AG09319 (cell line): Measurements from ENCODE around the gene PSMD6.

Source experiments
- DNase-seq: peaks from one replicate; pipeline ENCODE4 v3.0.0-alpha.2; 2010; ENCODE audit warnings: low read depth; ENCODE audit errors: extremely low read depth
- TF ChIP-seq, protein P1 (sequence below): IDR thresholded peaks from 2 replicates; pipeline ENCODE4 v1.5.1; 2011; ENCODE audit warnings: low read depth, mild to moderate bottlenecking, inconsistent platforms, low read length, moderate library complexity

Gene PSMD6

GRCh38 chr3:63972196-63972595 lies 51.1 kb downstream of the PSMD6 start:
- DNase-seq, result no peak
- TF ChIP-seq, protein P1, sequence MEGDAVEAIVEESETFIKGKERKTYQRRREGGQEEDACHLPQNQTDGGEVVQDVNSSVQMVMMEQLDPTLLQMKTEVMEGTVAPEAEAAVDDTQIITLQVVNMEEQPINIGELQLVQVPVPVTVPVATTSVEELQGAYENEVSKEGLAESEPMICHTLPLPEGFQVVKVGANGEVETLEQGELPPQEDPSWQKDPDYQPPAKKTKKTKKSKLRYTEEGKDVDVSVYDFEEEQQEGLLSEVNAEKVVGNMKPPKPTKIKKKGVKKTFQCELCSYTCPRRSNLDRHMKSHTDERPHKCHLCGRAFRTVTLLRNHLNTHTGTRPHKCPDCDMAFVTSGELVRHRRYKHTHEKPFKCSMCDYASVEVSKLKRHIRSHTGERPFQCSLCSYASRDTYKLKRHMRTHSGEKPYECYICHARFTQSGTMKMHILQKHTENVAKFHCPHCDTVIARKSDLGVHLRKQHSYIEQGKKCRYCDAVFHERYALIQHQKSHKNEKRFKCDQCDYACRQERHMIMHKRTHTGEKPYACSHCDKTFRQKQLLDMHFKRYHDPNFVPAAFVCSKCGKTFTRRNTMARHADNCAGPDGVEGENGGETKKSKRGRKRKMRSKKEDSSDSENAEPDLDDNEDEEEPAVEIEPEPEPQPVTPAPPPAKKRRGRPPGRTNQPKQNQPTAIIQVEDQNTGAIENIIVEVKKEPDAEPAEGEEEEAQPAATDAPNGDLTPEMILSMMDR, result no peak

- TF ChIP-seq, protein P1, result no peak
- DNase-seq, result no peak
Measured at GRCh38 chr3:63970631-63971475, 52.4 kb downstream of the PSMD6 start.

DNA sequence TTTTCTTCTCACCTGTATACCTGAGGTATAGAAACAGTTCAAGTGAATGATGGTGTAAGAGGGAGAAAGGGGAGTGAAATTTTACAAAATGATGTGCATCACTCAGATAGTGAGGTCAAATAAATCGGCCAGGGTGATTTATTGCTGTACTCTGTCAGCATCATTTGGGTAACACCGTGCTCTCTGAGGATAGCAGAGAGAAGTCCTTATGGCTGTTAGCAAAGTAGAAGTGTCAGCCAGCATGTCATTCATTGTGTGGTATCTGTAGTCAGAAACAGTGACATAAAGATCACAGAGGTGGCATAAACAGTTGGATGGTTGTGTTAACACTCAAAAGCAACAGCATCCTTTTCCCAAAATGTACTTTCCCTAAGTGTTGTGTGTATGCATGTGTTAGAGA lies 53.4 kb downstream of the PSMD6 start:
- TF ChIP-seq, protein P1, result no peak
- DNase-seq, result no peak

DNA sequence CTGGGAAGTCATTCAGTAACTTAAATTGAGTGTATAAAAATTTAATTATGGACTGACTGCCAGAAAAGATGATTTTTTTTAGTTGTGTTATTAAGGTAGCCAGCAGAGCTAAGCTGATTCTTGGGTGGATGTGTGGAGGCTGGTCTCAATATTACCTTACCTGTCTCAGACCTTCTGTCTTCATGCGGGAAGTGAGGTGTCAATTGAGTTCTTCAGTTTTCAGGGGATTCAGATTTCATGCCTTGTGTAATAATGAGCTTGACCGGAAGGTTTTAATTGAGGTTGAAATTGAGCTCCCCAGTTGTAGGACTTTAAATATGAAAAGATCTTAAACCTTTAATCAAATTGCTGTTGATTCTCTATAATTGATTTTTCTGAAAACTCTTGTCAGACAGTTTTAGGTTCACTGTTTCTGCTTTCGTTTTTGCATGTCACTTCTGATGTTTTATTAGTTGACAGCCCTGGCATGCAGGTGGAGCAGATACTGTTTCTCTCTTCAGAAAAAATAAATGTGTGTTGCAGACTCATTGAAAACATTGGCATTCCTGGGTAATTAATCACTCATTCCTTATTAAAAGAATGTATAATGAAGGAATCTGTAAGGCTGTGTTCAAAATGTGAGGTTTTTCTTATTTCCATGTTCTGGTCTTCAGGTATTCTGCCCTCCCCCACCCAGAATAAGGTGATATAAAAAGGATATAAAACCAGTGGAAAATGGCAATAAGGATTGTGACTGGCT lies 54.5 kb downstream of the PSMD6 start:
- TF ChIP-seq, protein P1, result no peak
- no peak for DNase-seq

GRCh38 chr3:63967675-63968611 lies 55.4 kb downstream of the PSMD6 start:
- TF ChIP-seq, protein P1, result no peak
- DNase-seq, result no peak

DNA sequence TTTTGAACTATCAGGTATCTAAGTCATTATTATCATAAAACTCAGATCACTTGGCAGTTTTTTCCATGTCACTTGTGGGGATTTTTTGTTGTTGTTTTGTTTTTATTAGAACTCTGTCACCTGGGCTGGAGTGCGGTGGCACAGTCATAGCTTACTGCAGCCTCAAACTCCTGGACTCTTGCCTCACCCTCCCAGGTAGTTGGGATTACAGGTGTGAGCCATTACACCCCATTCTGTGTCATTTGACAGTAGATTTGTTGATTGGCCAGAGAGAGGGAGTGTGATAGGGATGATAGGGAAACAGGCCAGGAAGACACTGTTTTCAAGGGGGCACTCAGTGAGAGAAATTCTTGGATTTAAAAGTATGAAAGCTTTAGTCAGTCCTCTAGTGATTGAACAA lies 56.4 kb downstream of the PSMD6 start:
- no peak for DNase-seq

More for the DNA sequence above, 56.4 kb downstream of the PSMD6 start:
- TF ChIP-seq, protein P1, result no peak
